ENCODE data around the gene C16orf82.

GRCh38 chr16:27084307-27085028 lies 17.7 kb downstream of the C16orf82 start:
- no peak for TF ChIP-seq ZNF561 (CRISPR knock-in tag; conservative IDR thresholded peaks at IDR 0.05)
- TF ChIP-seq KDM1A (IDR thresholded peaks at IDR 0.05), result no peak
- no peak for TF ChIP-seq CTCF (IDR thresholded peaks at IDR 0.05 in 2 of 3, conservative IDR thresholded peaks at IDR 0.05 in 1 of 3; ENCODE audit: insufficient read depth in 2 of 3, low read depth in 1 of 3, low read length in 3 of 3)
- TF ChIP-seq MTA3 (IDR thresholded peaks at IDR 0.05; ENCODE audit: borderline replicate concordance), result no peak
- TF ChIP-seq TEAD4 (IDR thresholded peaks at IDR 0.05; ENCODE audit: low read length), result no peak
- TF ChIP-seq TEAD4 (CRISPR knock-in tag; IDR thresholded peaks at IDR 0.05; ENCODE audit: borderline replicate concordance), result no peak
- no peak for TF ChIP-seq EZH2 (IDR thresholded peaks at IDR 0.05; ENCODE audit: borderline replicate concordance, low read depth, low read length)
- TF ChIP-seq FOXP4 (CRISPR knock-in tag; IDR thresholded peaks at IDR 0.05; ENCODE audit: borderline replicate concordance), result no peak
- no peak for TF ChIP-seq CREB3 (tag; conservative IDR thresholded peaks at IDR 0.05; ENCODE audit: low read depth)
- TF ChIP-seq HOMEZ (CRISPR knock-in tag; IDR thresholded peaks at IDR 0.05), result no peak
